ENCODE results near the gene COX8A.

COX8A gene

GRCh38 chr11:64010783-64011182 is 36.4 kb downstream of the COX8A start:
- no peaks in the 10 kb centered on the region for H4K20me1 ChIP-seq (ENCODE audit: insufficient read depth, low read length, poor library complexity, severe bottlenecking)
- H3K9ac ChIP-seq (ENCODE audit: low read depth, low read length, poor library complexity, severe bottlenecking) = no peak overlapping the region
- H3K27me3 ChIP-seq (ENCODE audit: insufficient read depth, low read length, poor library complexity, severe bottlenecking) = no peaks in the 10 kb centered on the region
- no peaks in the 10 kb centered on the region for H3F3A ChIP-seq (ENCODE audit: low read depth)
- no peak overlapping the region for H2AFZ ChIP-seq (ENCODE audit: low read length)
- H3K36me3 ChIP-seq (ENCODE audit: insufficient read depth, low read length) = no peaks in the 10 kb centered on the region
- no peaks in the 10 kb centered on the region for H3K9me3 ChIP-seq (ENCODE audit: insufficient read depth, low read depth, low read length)
- no peaks in the 10 kb centered on the region for H3K9me2 ChIP-seq (replicated peaks; ENCODE audit: low read depth, low read length)
- TF ChIP-seq CTCF (conservative IDR thresholded peaks at IDR 0.05; ENCODE audit: low read length) = no peak
- no peak for TF ChIP-seq EZH2phosphoT487 (IDR thresholded peaks at IDR 0.05; ENCODE audit: borderline replicate concordance)
- H3K79me2 ChIP-seq (ENCODE audit: insufficient read depth, low read length) = no peaks in the 10 kb centered on the region
- no peaks in the 10 kb centered on the region for H3K4me1 ChIP-seq (ENCODE audit: insufficient read depth, low read length, poor library complexity, severe bottlenecking)
- no peak overlapping the region for H3K4me3 ChIP-seq (ENCODE audit: low read length, poor library complexity, severe bottlenecking)
- no peak overlapping the region for H3K4me2 ChIP-seq (ENCODE audit: low read depth, low read length, poor library complexity, severe bottlenecking)

- Histone ChIP-seq H3K9me2 (replicated peaks; ENCODE audit: low read depth, low read length) (no peaks in the 10 kb centered on the region), H4K20me1 (ENCODE audit: insufficient read depth, low read length, poor library complexity, severe bottlenecking) (no peaks in the 10 kb centered on the region)
These were observed 37.0 kb downstream of the COX8A start for GRCh38 chr11:64011371-64011770.

GRCh38 chr11:64013141-64013896 is 38.9 kb downstream of the COX8A start:
- Histone ChIP-seq H4K20me1 (ENCODE audit: insufficient read depth, low read length, poor library complexity, severe bottlenecking) (no peaks in the 10 kb centered on the region), H3K9me3 (ENCODE audit: insufficient read depth, low read depth, low read length) (no peaks in the 10 kb centered on the region), H3F3A (ENCODE audit: low read depth) (no peaks in the 10 kb centered on the region), H2AFZ (ENCODE audit: low read length) (no peak overlapping the region), H3K4me3 (ENCODE audit: low read length, poor library complexity, severe bottlenecking) (no peak overlapping the region), H3K36me3 (ENCODE audit: insufficient read depth, low read length) (no peaks in the 10 kb centered on the region), H3K27me3 (ENCODE audit: insufficient read depth, low read length, poor library complexity, severe bottlenecking) (no peaks in the 10 kb centered on the region), H3K9me2 (replicated peaks; ENCODE audit: low read depth, low read length) (no peaks in the 10 kb centered on the region), H3K9ac (ENCODE audit: low read depth, low read length, poor library complexity, severe bottlenecking) (no peak overlapping the region), H3K4me2 (ENCODE audit: low read depth, low read length, poor library complexity, severe bottlenecking) (no peak overlapping the region), H3K4me1 (ENCODE audit: insufficient read depth, low read length, poor library complexity, severe bottlenecking) (no peaks in the 10 kb centered on the region), H3K79me2 (ENCODE audit: insufficient read depth, low read length) (no peaks in the 10 kb centered on the region)
- TF ChIP-seq EZH2phosphoT487 (IDR thresholded peaks at IDR 0.05; ENCODE audit: borderline replicate concordance) (no peak), CTCF (conservative IDR thresholded peaks at IDR 0.05; ENCODE audit: low read length) (no peak)

More at GRCh38 chr11:64011371-64011770, 37.0 kb downstream of the COX8A start:
- no peak for TF ChIP-seq EZH2phosphoT487 (IDR thresholded peaks at IDR 0.05; ENCODE audit: borderline replicate concordance)
- TF ChIP-seq CTCF (conservative IDR thresholded peaks at IDR 0.05; ENCODE audit: low read length) = no peak
- Histone ChIP-seq H3K4me3 (ENCODE audit: low read length, poor library complexity, severe bottlenecking) (no peak overlapping the region), H3K27me3 (ENCODE audit: insufficient read depth, low read length, poor library complexity, severe bottlenecking) (no peaks in the 10 kb centered on the region), H3K4me2 (ENCODE audit: low read depth, low read length, poor library complexity, severe bottlenecking) (no peak overlapping the region), H3K36me3 (ENCODE audit: insufficient read depth, low read length) (no peaks in the 10 kb centered on the region), H2AFZ (ENCODE audit: low read length) (no peak overlapping the region), H3F3A (ENCODE audit: low read depth) (no peaks in the 10 kb centered on the region), H3K9ac (ENCODE audit: low read depth, low read length, poor library complexity, severe bottlenecking) (no peak overlapping the region), H3K9me3 (ENCODE audit: insufficient read depth, low read depth, low read length) (no peaks in the 10 kb centered on the region), H3K79me2 (ENCODE audit: insufficient read depth, low read length) (no peaks in the 10 kb centered on the region), H3K4me1 (ENCODE audit: insufficient read depth, low read length, poor library complexity, severe bottlenecking) (no peaks in the 10 kb centered on the region)
